A673 (cell line): ENCODE data around the gene FOLR3. TPM values are rescaled to one million over a fixed set of nuclear protein-coding genes. Genes with fewer than 3 reads are reported as not detected.
"Not testable (repeated sequence)": the region's sequence is repeated elsewhere in the genome, so short reads cannot be mapped to it uniquely, and the experiment has no call there.

Source experiments
- BruUV-seq: library from RNA; stranded (reverse); fragments of 400-500 nt; replicated peaks from 2 replicates; lab custom pipeline; 2021; lab: Mats Ljungman, UMichigan
- CTCF ChIA-PET: fragments of 300-600 bp; sonication (Branson Sonifier 250); formaldehyde crosslinking; loops from one replicate; lab custom pipeline; 2022; ENCODE audit warnings: antibody characterized with exemption; lab: Charles Lee
- POLR2A ChIA-PET: fragments of 300-600 bp; sonication (Branson Sonifier 250); formaldehyde crosslinking; loops from one replicate; lab custom pipeline; 2022; ENCODE audit warnings: antibody characterized with exemption; ENCODE audit not compliant: low non-redundant PET; lab: Charles Lee
- DNase-seq: peaks from one replicate; pipeline ENCODE4 v3.0.0-alpha.2; 2015; ENCODE audit warnings: low spot score
- H3K27ac ChIP-seq: fragments of 200-600 bp; sonication (generic); 2 replicates; pipeline ENCODE4 v1.5.1; 2016; ENCODE audit warnings: mixed run types, low read depth, mild to moderate bottlenecking, mixed read lengths, antibody characterized with exemption, low read length; ENCODE audit not compliant: poor library complexity, severe bottlenecking
- H3K27me3 ChIP-seq: fragments of 200-600 bp; sonication (generic); replicated peaks from 2 replicates; pipeline ENCODE4 v1.6.1; 2017; ENCODE audit warnings: mixed run types, low read depth, mild to moderate bottlenecking, mixed read lengths, antibody characterized with exemption, low read length; ENCODE audit not compliant: insufficient read depth, poor library complexity
- H3K36me3 ChIP-seq: fragments of 200-600 bp; sonication (generic); 2 replicates; pipeline ENCODE4 v1.6.1; 2016; ENCODE audit warnings: mixed run types, mild to moderate bottlenecking, mixed read lengths, antibody characterized with exemption, low read length; ENCODE audit not compliant: insufficient read depth, poor library complexity, severe bottlenecking
- H3K4me1 ChIP-seq: fragments of 200-600 bp; sonication (generic); 2 replicates; pipeline ENCODE4 v1.6.1; 2017; ENCODE audit warnings: mixed run types, mild to moderate bottlenecking, mixed read lengths, antibody characterized with exemption, low read length; ENCODE audit not compliant: insufficient read depth, poor library complexity, severe bottlenecking
- H3K4me3 ChIP-seq: fragments of 200-600 bp; sonication (generic); 2 replicates; pipeline ENCODE4 v1.5.1; 2016; ENCODE audit warnings: low read depth, mixed run types, mild to moderate bottlenecking, mixed read lengths, low read length; ENCODE audit not compliant: poor library complexity, severe bottlenecking
- H3K9me3 ChIP-seq: fragments of 200-600 bp; sonication (generic); 2 replicates; pipeline ENCODE4 v1.6.1; 2016; ENCODE audit warnings: mixed run types, low read depth, mild to moderate bottlenecking, mixed read lengths, antibody characterized with exemption, low read length; ENCODE audit not compliant: poor library complexity, severe bottlenecking
- CTCF ChIP-seq: fragments of 300-800, 200-600 bp; sonication (generic); conservative IDR thresholded peaks from 2 replicates; pipeline ENCODE4 v1.5.1; 2017; ENCODE audit warnings: low read depth, mild to moderate bottlenecking, antibody characterized with exemption, low read length, moderate library complexity, mixed read lengths
- EZH2 ChIP-seq: fragments of 200-600 bp; sonication (generic); IDR thresholded peaks from 2 replicates; pipeline ENCODE4 v1.6.1; 2017; ENCODE audit warnings: borderline replicate concordance, low read depth, mild to moderate bottlenecking, mixed read lengths, antibody characterized with exemption, low read length; ENCODE audit not compliant: poor library complexity, severe bottlenecking
- intact Hi-C: fragments of 100-400 bp; cut with micrococcal nuclease; formaldehyde crosslinking; loops from one replicate; pipeline ENCODE4 v1.10.0; 2022; ENCODE audit not compliant: unreplicated experiment
- total RNA-seq: library from RNA; stranded (reverse); gene quantifications from 2 replicates; pipeline ENCODE4 v1.2.3, GENCODE V29; 2021

The FOLR3 gene
- total RNA-seq, 1 experiment from 2014 or later = not detected

- POLR2A ChIA-PET = no interaction called here
- Histone ChIP-seq H3K27ac (no peak overlapping the region), H3K9me3 (no peaks in the 10 kb centered on the region), H3K27me3 (no peaks in the 10 kb centered on the region), H3K4me3 (no peak overlapping the region), H3K4me1 (no peaks in the 10 kb centered on the region), H3K36me3 (no peaks in the 10 kb centered on the region)
- no peak for TF ChIP-seq CTCF
- no peak for TF ChIP-seq EZH2
- no peak for DNase-seq
- intact Hi-C loops = no loop called here
- CTCF ChIA-PET = no interaction called here
- BruUV-seq = no TSS peak
Measured at GRCh38 chr11:72146625-72147024, 11.1 kb downstream of the FOLR3 start.

DNA sequence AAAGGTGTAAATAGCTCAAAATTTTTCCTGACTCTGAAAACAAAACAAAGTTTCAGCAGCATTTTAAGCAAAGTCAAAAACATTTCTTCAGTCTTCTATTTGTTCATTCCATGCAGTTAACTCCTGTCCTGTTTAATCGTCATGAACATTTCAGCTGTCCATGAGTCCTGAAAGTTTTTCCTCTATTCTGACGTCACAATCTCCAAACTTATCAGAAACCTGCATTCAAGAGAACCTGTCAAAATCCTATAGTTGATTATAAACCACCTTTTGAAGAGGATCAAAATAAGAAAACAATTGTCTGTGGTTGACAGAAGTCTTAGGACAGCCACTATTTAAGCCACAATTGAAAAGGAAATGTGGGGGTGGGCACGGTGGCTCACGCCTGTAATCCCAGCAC, 15.4 kb downstream of the FOLR3 start:
- CTCF ChIA-PET = no interaction called here
- TF ChIP-seq CTCF (no peak), EZH2 (no peak)
- Histone ChIP-seq H3K27ac (no peak overlapping the region), H3K9me3 (no peaks in the 10 kb centered on the region), H3K4me1 (peaks cover 4% of the 10 kb centered on the region), H3K27me3 (no peaks in the 10 kb centered on the region), H3K4me3 (no peak overlapping the region), H3K36me3 (no peaks in the 10 kb centered on the region)
- DNase-seq = no peak
- intact Hi-C loops = no loop called here
- no TSS peak for BruUV-seq
- POLR2A ChIA-PET = no interaction called here

GRCh38 chr11:72153874-72154273, 18.3 kb downstream of the FOLR3 start:
- H3K4me3 ChIP-seq, intact Hi-C loops, H3K36me3 ChIP-seq, H3K9me3 ChIP-seq, CTCF ChIA-PET, BruUV-seq, H3K27ac ChIP-seq, H3K27me3 ChIP-seq, DNase-seq, POLR2A ChIA-PET, H3K4me1 ChIP-seq: not testable (repeated sequence)

DNA sequence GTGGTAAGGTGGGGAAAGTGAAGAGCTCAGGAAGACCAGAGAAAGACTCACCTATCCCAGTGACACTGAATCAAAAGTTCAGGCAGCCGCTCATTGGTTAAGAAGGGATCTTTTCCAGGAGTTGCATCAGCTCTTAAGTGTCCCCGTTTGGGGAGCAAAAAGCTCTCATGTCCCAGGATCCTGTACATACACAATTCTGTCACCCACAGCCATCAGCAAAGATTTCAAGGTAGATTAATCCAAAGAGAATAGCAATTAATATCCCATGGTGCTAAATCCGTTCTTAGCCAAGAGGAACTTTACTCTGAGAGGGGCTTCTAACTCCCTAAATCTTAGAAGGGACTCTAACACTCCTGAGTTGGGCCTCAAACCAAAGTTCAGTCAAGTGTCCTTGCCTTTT, 19.3 kb downstream of the FOLR3 start:
- ChIA-PET CTCF (no interaction called here), POLR2A (no interaction called here)
- DNase-seq = no peak
- no TSS peak for BruUV-seq
- intact Hi-C loops = no loop called here
- Histone ChIP-seq H3K27me3 (no peaks in the 10 kb centered on the region), H3K36me3 (no peaks in the 10 kb centered on the region), H3K9me3 (no peaks in the 10 kb centered on the region), H3K4me3 (no peak overlapping the region), H3K4me1 (peaks cover 4% of the 10 kb centered on the region), H3K27ac (no peak overlapping the region)
- TF ChIP-seq EZH2 (no peak), CTCF (no peak)
